Tibial nerve (tissue), 4 donors: ENCODE data around the gene SLC25A42.

Source experiments
- CTCF ChIP-seq, 5 experiments: fragments of 200-600 bp in 3 of 5; fragments of 450-650 bp in 2 of 5; sonication (generic) in 3 of 5; IDR thresholded peaks; one replicate each; pipeline ENCODE4 v1.5.1; 2016 to 2019; ENCODE audit warnings: antibody characterized with exemption in 5 of 5, mild to moderate bottlenecking in 3 of 5, moderate library complexity in 2 of 5
- EP300 ChIP-seq, 2 donors: sonication (generic); formaldehyde crosslinking; IDR thresholded peaks; one replicate each; pipeline ENCODE4 v1.6.1; 2017; ENCODE audit warnings: antibody characterized with exemption in 2 of 2, mild to moderate bottlenecking in 1 of 2
- POLR2A ChIP-seq, 2 donors: fragments of 450-650 bp; IDR thresholded peaks; one replicate each; pipeline ENCODE4 v1.6.1; 2017; ENCODE audit warnings: antibody characterized with exemption in 2 of 2, mild to moderate bottlenecking in 2 of 2, moderate library complexity in 2 of 2

- TF ChIP-seq CTCF (IDR thresholded peaks at IDR 0.05) = no peak
- TF ChIP-seq POLR2A (IDR thresholded peaks at IDR 0.05) = no peak
- no peak for TF ChIP-seq EP300 (IDR thresholded peaks at IDR 0.05)
Observed at GRCh38 chr19:19106056-19106551, 42.3 kb downstream of the SLC25A42 start.
